OCI-M2 (cell line): ENCODE measurements around the gene LAMTOR2.

Experiments
- DNase-seq: peaks from one replicate; lab custom pipeline; 2025; ENCODE audit not compliant: unreplicated experiment; lab: John Stamatoyannopoulos, UW

LAMTOR2 gene

GRCh38 chr1:156074661-156075060 lies 20.1 kb downstream of the LAMTOR2 start:
- DNase-seq, result no peak

- no peak for DNase-seq
Observed at GRCh38 chr1:156075162-156075561, 20.6 kb downstream of the LAMTOR2 start.

- DNase-seq, result no peak
Observed at GRCh38 chr1:156075775-156076204, 21.2 kb downstream of the LAMTOR2 start.

GRCh38 chr1:156076609-156077429 lies 22.2 kb downstream of the LAMTOR2 start:
- DNase-seq, result no peak

- DNase-seq, result no peak
Observed at GRCh38 chr1:156077430-156077760, 22.8 kb downstream of the LAMTOR2 start.

GRCh38 chr1:156078728-156079127 lies 24.1 kb downstream of the LAMTOR2 start:
- DNase-seq, result no peak

GRCh38 chr1:156079762-156080161 lies 25.2 kb downstream of the LAMTOR2 start:
- no peak for DNase-seq

GRCh38 chr1:156080241-156080862 lies 25.8 kb downstream of the LAMTOR2 start:
- DNase-seq, result no peak

GRCh38 chr1:156080863-156081179 lies 26.2 kb downstream of the LAMTOR2 start:
- no peak for DNase-seq

- DNase-seq, result no peak
Observed at GRCh38 chr1:156081180-156081916, 26.8 kb downstream of the LAMTOR2 start.

- no peak for DNase-seq
Observed at GRCh38 chr1:156081917-156082308, 27.3 kb downstream of the LAMTOR2 start.

GRCh38 chr1:156082309-156083091 lies 27.9 kb downstream of the LAMTOR2 start, which contains the start of gene MEX3A:
Gene MEX3A, minus strand, starts transcription at chr1:156082465. Its CDS starts 467 bp downstream, at chr1:156081998.
- DNase-seq, result no peak

- no peak for DNase-seq
Observed at GRCh38 chr1:156083800-156084790, 29.5 kb downstream of the LAMTOR2 start.

GRCh38 chr1:156086256-156086662 lies 31.7 kb downstream of the LAMTOR2 start:
- no peak for DNase-seq

GRCh38 chr1:156089704-156090103 lies 35.1 kb downstream of the LAMTOR2 start:
- no peak for DNase-seq

GRCh38 chr1:156090138-156090839 lies 35.7 kb downstream of the LAMTOR2 start:
- no peak for DNase-seq

GRCh38 chr1:156090840-156091188 lies 36.2 kb downstream of the LAMTOR2 start:
- DNase-seq, result no peak

- DNase-seq, result no peak
Observed at GRCh38 chr1:156091610-156092009, 37.0 kb downstream of the LAMTOR2 start.

- no peak for DNase-seq
Observed at GRCh38 chr1:156095906-156096508, 41.4 kb downstream of the LAMTOR2 start.
